Testis (tissue), 2 donors: Measurements from ENCODE around the gene MAN1A1.

Source experiments
- POLR2A ChIP-seq: fragments of 450-650 bp; IDR thresholded peaks from one replicate; pipeline ENCODE4 v1.6.1; 2017; ENCODE audit warnings: antibody characterized with exemption, mild to moderate bottlenecking, moderate library complexity
- TF ChIP-seq, protein P1 (sequence below), 3 experiments: fragments of 450-650 bp in 2 of 3; fragments of 200-600 bp in 1 of 3; sonication (generic) in 1 of 3; IDR thresholded peaks; one replicate each; pipeline ENCODE4 v1.5.1; 2016 to 2019; ENCODE audit warnings: antibody characterized with exemption in 3 of 3, mild to moderate bottlenecking in 2 of 3, moderate library complexity in 1 of 3

DNA sequence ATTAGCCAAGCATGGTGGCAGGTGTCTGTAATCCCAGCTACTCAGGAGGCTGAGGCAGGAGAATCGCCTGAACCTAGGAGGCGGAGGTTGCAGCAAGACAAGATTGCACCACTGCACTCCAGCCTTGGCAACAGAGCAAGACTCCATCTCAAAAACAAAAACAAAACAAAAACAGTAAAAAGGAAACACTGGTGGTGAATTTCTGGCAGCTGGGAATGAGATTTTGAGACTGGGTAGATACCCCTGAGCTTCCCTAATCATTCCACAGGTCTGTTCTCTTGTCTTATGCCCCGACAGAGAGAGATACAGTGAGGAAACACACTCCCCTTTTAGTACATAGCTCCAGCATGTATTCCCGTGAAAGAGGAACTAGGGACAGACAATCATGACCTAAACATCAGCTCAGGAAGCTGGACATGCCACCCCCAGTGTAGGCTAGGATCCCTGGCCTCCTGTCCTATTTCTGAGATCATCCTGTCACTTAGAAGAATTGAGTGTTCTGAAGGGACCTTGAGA, 9.6 kb downstream of the MAN1A1 start:
- TF ChIP-seq, protein P1, sequence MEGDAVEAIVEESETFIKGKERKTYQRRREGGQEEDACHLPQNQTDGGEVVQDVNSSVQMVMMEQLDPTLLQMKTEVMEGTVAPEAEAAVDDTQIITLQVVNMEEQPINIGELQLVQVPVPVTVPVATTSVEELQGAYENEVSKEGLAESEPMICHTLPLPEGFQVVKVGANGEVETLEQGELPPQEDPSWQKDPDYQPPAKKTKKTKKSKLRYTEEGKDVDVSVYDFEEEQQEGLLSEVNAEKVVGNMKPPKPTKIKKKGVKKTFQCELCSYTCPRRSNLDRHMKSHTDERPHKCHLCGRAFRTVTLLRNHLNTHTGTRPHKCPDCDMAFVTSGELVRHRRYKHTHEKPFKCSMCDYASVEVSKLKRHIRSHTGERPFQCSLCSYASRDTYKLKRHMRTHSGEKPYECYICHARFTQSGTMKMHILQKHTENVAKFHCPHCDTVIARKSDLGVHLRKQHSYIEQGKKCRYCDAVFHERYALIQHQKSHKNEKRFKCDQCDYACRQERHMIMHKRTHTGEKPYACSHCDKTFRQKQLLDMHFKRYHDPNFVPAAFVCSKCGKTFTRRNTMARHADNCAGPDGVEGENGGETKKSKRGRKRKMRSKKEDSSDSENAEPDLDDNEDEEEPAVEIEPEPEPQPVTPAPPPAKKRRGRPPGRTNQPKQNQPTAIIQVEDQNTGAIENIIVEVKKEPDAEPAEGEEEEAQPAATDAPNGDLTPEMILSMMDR (IDR thresholded peaks at IDR 0.05), result no peak
- TF ChIP-seq POLR2A, result no peak
